OCI-LY7 (cell line): ENCODE results near the gene EARS2.

ENCODE experiments used
- CTCF ChIP-seq: fragments of 200-600 bp; sonication (generic); conservative IDR thresholded peaks from 2 replicates; pipeline ENCODE4 v1.5.1; 2014; ENCODE audit warnings: mild to moderate bottlenecking, antibody characterized with exemption, low read length, moderate library complexity, mixed read lengths
- EZH2phosphoT487 ChIP-seq: fragments of 200-600 bp; sonication (generic); IDR thresholded peaks from 2 replicates; pipeline ENCODE4 v1.6.1; 2018; ENCODE audit warnings: low read depth, borderline replicate concordance, mild to moderate bottlenecking, mixed run types, antibody characterized with exemption, low read length, moderate library complexity, mixed read lengths

DNA sequence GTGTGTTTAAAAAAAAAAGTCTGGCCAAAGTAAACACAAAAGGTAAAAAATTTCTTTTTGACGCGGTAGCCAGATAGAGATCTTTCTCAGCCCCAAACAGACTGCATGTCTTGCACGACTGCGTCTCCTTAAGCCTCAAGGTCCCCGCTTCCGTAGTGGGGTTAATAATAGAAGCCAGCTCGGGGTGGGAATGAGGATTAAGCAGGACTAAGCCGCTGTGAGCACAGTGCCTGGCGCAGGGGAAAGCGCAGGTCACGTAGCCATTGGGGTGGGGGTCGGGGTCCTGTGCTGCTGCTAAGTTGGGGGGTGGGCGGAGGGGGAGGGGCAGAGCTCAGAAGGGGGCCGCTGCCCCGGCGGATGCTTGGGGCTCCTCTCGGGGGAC lies 47.4 kb downstream of the EARS2 start:
- no peak for TF ChIP-seq CTCF
- no peak for TF ChIP-seq EZH2phosphoT487
